SIG-M5 treated with dmso at 0.1 percent for 504 hours (cell line): Measurements from ENCODE around the gene PPP1R13B.

Source experiments
- DNase-seq: peaks from one replicate; lab custom pipeline; 2025; ENCODE audit not compliant: unreplicated experiment; lab: John Stamatoyannopoulos, UW

PPP1R13B gene

DNA sequence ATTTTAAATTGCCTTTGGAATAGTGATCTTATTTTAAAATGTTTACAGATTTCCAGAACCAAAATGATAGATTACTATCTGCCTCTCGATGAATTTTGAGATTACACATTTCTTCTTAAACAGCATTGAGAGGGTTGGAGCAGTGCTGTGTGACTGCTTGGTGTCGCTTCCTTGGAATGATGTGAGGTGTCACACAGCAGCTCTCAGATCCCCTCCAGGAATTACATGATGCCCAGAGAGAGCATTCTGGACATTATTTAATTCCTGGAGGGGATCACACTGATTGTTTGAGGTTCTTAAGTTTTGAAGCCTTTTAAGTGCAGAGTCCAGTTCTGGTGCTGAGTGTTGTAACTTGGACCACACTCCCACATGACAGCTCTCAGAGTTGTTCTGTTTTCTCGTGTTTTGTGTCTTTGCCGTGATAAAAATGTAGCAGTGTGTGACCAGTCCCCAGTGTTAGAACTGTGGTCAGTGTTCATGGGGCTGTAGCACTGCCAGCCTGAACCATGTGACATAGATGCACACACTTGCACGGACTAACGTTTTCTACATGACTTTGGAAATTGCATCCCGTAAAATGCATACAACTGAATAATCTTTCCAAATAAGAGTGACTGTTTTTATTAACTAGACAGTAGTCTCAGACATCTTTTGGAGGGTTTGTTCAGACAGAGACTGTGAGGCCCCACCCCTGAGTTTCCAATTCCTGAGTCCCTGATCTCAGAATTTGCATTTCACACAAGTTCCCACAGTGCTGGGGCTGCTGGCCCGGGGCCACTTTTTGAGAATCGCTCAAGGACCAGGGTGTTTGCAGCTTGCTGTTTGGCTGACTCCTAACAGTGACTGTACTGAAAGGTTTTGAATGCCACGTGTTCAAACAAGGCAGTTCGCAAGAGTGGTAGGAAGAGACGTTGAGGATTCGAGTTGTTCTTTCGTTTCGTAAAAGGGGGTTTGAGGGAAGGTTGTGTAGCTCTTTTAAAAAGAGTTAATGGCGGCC is 158.2 kb downstream of the PPP1R13B start:
- no peak for DNase-seq

DNA sequence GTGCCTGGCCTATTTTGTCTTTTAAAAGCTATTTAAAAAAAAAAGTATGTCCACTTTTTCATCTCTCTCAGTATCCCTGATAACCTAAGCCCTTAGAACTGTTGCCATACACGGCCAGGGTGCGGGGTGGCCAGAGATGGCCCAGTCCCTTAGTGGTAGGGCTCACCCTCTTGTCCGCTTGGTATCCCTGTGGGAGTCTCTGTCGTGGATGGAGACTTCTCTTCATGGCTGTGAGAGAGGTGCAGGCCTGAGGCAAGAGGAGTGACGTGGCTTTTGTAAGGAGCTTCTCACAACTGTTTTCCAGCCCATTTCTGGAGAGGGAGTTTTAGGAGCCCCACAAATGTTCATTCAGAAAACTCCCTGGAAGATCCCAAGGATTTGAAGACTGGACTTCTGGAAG is 158.9 kb downstream of the PPP1R13B start:
- no peak for DNase-seq

DNA sequence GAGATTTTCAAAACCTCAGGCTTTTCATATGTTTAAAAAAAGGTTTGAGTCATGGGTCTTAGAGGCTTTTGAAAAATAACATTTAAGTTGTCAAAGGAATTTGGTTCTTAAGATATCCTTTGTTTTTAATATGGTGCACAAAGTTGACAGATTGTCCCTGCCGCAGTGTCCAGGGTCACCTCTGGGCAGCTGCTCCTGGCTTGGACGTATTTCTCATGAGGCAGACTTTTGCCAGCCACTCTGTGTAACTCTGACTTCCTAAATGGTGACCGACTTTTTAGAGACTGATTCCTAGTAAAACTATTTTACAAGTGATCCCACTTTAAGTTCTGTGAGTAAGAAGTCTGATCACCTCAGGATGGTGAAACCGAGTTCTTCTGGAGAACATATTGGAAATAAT is 159.7 kb downstream of the PPP1R13B start:
- DNase-seq = no peak

DNA sequence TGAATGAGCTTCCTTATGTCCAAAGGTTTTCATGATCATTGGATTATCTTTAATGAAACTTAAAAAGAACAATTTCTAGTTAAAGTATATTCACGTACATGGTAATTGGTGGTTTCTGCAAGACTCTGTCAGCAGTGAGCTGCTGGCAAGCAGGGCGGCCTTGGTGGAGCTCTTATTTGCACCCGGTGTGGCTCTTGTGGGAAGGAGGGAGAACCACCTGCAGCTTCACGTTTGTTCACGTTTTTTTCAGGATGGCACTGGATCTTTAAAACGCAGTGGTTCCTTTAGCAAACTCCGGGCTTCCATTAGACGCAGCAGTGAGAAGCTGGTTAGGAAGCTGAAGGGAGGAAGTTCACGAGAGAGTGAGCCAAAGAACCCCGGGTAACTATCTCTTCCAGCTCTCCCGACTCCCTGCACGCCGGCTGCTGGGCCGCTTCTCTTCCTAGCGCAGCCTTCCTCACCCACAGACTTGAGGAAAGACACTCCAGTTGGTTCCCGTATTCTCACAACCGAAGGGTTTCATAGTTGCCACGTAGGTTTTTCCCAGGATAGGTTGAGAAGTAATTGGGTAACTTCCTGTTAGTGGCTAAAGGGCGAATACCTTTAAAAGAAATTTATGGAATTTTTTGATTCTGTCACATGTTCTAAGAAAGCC is 160.4 kb downstream of the PPP1R13B start:
- no peak for DNase-seq

DNA sequence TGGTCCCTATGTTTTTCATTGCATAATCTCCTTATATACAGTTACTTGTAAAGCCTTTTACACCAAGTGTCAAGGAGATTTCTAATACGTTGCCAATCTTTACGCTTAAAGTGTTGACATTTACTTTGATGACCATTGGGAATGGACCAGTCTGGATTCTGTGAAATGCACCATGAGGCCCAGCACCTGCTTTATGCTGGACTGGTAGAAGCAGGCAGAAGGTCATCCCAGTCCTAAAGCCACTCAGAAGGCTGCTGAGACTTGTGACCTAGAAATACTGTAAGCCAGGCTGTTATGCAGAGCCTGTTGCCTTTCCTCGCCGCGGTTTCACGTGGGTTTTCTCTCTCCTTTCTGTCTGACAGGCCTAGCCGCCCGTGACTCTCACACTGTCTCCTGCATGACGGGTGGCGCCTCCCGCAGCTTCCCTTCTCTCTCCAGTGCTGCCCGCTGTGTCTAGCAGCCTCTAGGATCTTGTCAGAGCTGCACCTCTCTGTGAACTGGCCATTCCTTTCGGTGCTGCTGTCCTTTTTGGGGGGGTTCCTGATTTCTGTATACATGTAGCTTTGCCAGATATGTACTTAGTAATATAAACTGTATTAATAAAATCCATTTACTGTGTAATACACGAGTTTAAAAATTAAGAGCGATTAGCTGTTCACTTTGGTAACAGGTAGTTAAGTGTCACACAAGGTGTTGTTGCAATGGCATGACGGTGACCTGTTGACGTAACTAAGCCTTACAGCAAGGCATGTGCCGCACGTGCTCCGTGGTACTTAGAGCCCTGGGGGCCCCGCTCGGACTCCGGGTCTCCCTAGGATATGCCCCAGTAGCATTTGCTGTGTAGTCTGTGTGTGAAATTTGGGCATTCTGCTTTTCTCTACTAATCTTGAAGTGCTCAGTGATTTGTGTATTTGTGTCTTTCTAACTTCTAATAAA is 161.8 kb downstream of the PPP1R13B start:
- no peak for DNase-seq

DNA sequence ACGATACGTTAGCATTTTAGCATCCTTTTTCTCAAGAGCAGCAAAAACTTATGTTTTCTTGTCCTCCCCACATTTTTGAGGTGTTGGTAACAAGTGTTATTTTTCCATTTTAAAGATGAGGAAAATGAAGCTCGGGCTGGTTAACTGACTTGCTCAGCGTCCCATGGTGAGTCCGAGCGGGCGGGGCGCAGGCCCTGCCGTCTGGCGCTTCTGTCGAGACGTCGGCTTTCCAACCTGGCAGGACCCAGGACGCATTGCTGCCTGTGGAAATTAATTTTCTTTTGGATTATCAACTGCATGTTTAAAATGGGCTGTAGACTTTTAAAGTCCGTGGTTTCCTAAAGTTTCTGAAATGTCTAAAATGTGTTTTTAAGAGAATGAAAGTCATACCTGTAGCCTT is 162.5 kb downstream of the PPP1R13B start:
- DNase-seq = no peak

DNA sequence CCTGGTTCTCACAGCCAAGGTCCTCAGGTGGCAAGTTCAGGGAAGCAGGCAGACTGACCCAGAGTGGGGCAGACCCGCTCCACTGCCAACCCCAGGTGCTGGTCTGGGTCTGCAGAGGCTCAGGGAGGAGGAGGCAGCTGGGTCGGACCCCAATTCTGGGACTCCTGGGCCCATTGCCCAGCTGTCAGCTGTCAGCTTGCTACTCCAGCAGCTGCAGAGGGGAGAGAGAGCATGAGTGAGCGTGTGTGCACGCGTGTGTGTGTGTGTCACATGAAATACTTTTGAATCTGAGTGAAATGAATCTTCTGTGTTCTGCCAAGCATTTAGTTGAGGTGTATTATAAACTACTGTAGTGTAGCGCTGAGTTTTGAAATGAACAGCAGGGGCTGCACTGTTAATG is 162.9 kb downstream of the PPP1R13B start:
- no peak for DNase-seq
